HepG2 (cell line): ENCODE data around the gene RPS28. TPM values are rescaled to one million over a fixed set of nuclear protein-coding genes. Genes with fewer than 3 reads are reported as not detected.

Experiments
- BORCS8-MEF2B ChIP-seq: sonication (generic); formaldehyde crosslinking; IDR thresholded peaks from 2 replicates; pipeline ENCODE4 v1.8.0; 2022; ENCODE audit warnings: mild to moderate bottlenecking, missing genetic modification reagents
- ERF ChIP-seq: IDR thresholded peaks from 2 replicates; pipeline ENCODE4 v1.6.1; 2018; ENCODE audit warnings: missing biosample characterization, missing genetic modification reagents
- GABPA ChIP-seq, 2 experiments: IDR thresholded peaks; 2 replicates each; pipeline ENCODE4 v1.6.1; 2011 to 2016; ENCODE audit warnings: low read depth in 2 of 2, low read length in 1 of 2, missing biosample characterization in 1 of 2, missing genetic modification characterization in 1 of 2
- GABPB1 ChIP-seq: IDR thresholded peaks from 2 replicates; pipeline ENCODE4 v1.6.1; 2016; ENCODE audit warnings: mild to moderate bottlenecking, missing genetic modification reagents, moderate library complexity, missing compliant biosample characterization
- GPN1 ChIP-seq: sonication (generic); formaldehyde crosslinking; IDR thresholded peaks from 2 replicates; pipeline ENCODE4 v1.5.1; 2020; ENCODE audit warnings: missing genetic modification reagents, borderline replicate concordance
- HNRNPL ChIP-seq: fragments of 200-400 bp; formaldehyde crosslinking; IDR thresholded peaks from 2 replicates; pipeline ENCODE4 v1.6.1; 2017; ENCODE audit warnings: mild to moderate bottlenecking, low read depth, low read length
- MEF2D ChIP-seq: sonication (generic); formaldehyde crosslinking; IDR thresholded peaks from 2 replicates; pipeline ENCODE4 v1.5.1; 2020; ENCODE audit warnings: mild to moderate bottlenecking, missing genetic modification reagents
- PHF5A ChIP-seq: IDR thresholded peaks from one replicate; pipeline ENCODE4 v1.6.1; 2018; ENCODE audit warnings: low read depth, missing genetic modification reagents; ENCODE audit not compliant: unreplicated experiment
- RORA ChIP-seq: sonication (generic); formaldehyde crosslinking; IDR thresholded peaks from 2 replicates; pipeline ENCODE4 v1.5.0; 2020; ENCODE audit warnings: mild to moderate bottlenecking, missing genetic modification reagents, moderate library complexity
- SMAD3 ChIP-seq: sonication (generic); formaldehyde crosslinking; IDR thresholded peaks from 2 replicates; pipeline ENCODE4 v1.4.0; 2020; ENCODE audit warnings: missing genetic modification reagents
- SP2 ChIP-seq: sonication (generic); formaldehyde crosslinking; IDR thresholded peaks from 2 replicates; pipeline ENCODE4 v1.5.1; 2020; ENCODE audit warnings: mild to moderate bottlenecking, missing genetic modification reagents
- TBL1XR1 ChIP-seq: fragments of 150-350 bp; IDR thresholded peaks from 2 replicates; pipeline ENCODE4 v1.6.1; 2014; ENCODE audit warnings: borderline replicate concordance, low read length; ENCODE audit not compliant: partially characterized antibody
- XBP1 ChIP-seq: sonication (generic); formaldehyde crosslinking; IDR thresholded peaks from 2 replicates; pipeline ENCODE4 v1.5.0; 2020; ENCODE audit warnings: missing genetic modification reagents
- ZNF263 ChIP-seq: sonication (generic); formaldehyde crosslinking; IDR thresholded peaks from 2 replicates; pipeline ENCODE4 v1.4.0; 2020; ENCODE audit warnings: missing genetic modification reagents
- ZNF816 ChIP-seq: sonication (generic); formaldehyde crosslinking; IDR thresholded peaks from 2 replicates; pipeline ENCODE4 v1.8.0; 2022; ENCODE audit warnings: missing genetic modification reagents, mild to moderate bottlenecking, borderline replicate concordance
- polyA plus RNA-seq, 8 experiments: library from polyadenylated mRNA; depleted of rRNA in 3 of 8; stranded (reverse) in 7 of 8; unstranded in 1 of 8; fragments of >200 nt; fragmentation: Illumina TruSeq in 4 of 8; extraction: Trizol in 4 of 8; gene quantifications; 2 replicates each; pipeline versions ENCODE4 v1.2.1 to v1.2.3, GENCODE V29; 2011 to 2016; ENCODE audit warnings: low read depth in 4 of 8, missing spikeins in 1 of 8, mixed read lengths in 1 of 8; ENCODE audit not compliant: insufficient read depth in 1 of 8
- total RNA-seq, 5 experiments: library from RNA; depleted of rRNA; stranded (reverse); fragments of >200 nt; fragmentation: Illumina TruSeq; extraction: Trizol; gene quantifications; 2 replicates each; pipeline ENCODE4 v1.2.3, GENCODE V29; 2016; ENCODE audit warnings: low read depth in 1 of 5
- TF ChIP-seq, protein P1 (sequence below): sonication (generic); formaldehyde crosslinking; IDR thresholded peaks from 2 replicates; pipeline ENCODE4 v1.9.0; 2021; ENCODE audit warnings: missing genetic modification reagents, borderline replicate concordance
- TF ChIP-seq, protein P2 (sequence below): sonication (generic); formaldehyde crosslinking; conservative IDR thresholded peaks from 2 replicates; pipeline ENCODE4 v1.8.0; 2022; ENCODE audit warnings: low read depth, missing genetic modification reagents
- TF ChIP-seq, protein P3 (sequence below): sonication (generic); formaldehyde crosslinking; IDR thresholded peaks from 2 replicates; pipeline ENCODE4 v1.8.1; 2023; ENCODE audit warnings: mild to moderate bottlenecking, inconsistent platforms, moderate library complexity, missing genetic modification reagents, borderline replicate concordance
- TF ChIP-seq, protein P4 (sequence below): sonication (generic); formaldehyde crosslinking; IDR thresholded peaks from 2 replicates; pipeline ENCODE4 v1.8.0; 2022; ENCODE audit warnings: mild to moderate bottlenecking, missing genetic modification reagents, moderate library complexity

The RPS28 gene
- total and polyA plus RNA-seq, 2 of the 13 experiments (the other 11 are each of a cell fraction or from before 2014, with no cell fraction given): 281 to 545 TPM

DNA sequence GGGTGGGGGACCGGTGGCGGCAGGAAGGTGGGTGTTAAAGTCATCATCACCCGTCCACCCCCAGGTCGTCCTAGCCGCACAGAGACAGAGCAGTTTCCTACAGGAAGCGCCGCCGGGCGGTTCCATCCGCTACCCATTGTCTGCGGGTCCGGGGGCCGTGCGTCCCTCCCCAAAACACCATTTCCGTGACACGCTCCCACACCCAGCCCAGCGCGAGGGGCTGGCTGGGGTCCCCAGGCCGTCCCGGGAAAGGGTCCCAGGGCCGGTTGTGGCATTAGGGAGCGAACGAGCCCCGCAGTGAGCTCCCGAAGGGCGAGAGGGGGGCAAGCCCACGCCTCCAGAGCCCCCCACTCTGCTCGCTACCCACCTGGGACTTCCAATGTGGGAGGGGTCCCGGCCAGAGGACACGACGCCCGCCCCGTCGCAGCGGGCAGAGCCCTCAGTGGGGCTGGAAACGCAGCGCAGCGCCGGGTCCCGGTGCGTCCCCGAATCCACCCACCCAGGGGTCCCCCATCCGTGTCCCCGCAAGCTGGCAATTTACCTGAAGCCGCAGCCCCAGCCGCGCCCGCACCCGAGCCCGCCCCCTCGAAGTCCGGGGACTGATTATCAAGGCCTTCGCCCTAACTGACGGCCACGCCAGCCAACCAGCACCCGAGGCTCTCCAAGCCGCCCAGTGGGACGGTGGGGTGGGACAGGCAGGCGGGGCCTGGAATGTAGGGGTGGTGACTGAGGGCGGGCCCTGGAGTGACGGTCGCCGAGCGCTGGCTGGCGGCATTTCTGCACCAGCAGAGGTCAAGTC is 21.6 kb downstream of the RPS28 start, which contains the start of gene KANK3 (continued):
- TF ChIP-seq, protein P1, sequence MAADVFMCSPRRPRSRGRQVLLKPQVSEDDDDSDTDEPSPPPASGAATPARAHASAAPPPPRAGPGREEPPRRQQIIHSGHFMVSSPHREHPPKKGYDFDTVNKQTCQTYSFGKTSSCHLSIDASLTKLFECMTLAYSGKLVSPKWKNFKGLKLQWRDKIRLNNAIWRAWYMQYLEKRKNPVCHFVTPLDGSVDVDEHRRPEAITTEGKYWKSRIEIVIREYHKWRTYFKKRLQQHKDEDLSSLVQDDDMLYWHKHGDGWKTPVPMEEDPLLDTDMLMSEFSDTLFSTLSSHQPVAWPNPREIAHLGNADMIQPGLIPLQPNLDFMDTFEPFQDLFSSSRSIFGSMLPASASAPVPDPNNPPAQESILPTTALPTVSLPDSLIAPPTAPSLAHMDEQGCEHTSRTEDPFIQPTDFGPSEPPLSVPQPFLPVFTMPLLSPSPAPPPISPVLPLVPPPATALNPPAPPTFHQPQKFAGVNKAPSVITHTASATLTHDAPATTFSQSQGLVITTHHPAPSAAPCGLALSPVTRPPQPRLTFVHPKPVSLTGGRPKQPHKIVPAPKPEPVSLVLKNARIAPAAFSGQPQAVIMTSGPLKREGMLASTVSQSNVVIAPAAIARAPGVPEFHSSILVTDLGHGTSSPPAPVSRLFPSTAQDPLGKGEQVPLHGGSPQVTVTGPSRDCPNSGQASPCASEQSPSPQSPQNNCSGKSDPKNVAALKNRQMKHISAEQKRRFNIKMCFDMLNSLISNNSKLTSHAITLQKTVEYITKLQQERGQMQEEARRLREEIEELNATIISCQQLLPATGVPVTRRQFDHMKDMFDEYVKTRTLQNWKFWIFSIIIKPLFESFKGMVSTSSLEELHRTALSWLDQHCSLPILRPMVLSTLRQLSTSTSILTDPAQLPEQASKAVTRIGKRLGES (CRISPR knock-in tag): no peak
- TF ChIP-seq GPN1 (no peak), SP2 (peak; percentile 98), ZNF816 (CRISPR knock-in tag) (no peak), RORA (CRISPR knock-in tag) (no peak), GABPA (IDR thresholded peaks at IDR 0.05; ENCODE audit: low read depth, low read length) (no peak), GABPA (CRISPR knock-in tag; IDR thresholded peaks at IDR 0.05; ENCODE audit: low read depth) (no peak), ZNF263 (no peak), MEF2D (CRISPR knock-in tag) (no peak), SMAD3 (CRISPR knock-in tag) (no peak), HNRNPL (no peak), XBP1 (CRISPR knock-in tag) (no peak), ERF (no peak), PHF5A (CRISPR knock-in tag) (no peak), TBL1XR1 (no peak), GABPB1 (peak; percentile 63; the same call in 1 of the 2 replicates), BORCS8-MEF2B (0 out of 2 replicates have a peak, but pooled peaks have one; percentile 53)
- TF ChIP-seq, protein P2, sequence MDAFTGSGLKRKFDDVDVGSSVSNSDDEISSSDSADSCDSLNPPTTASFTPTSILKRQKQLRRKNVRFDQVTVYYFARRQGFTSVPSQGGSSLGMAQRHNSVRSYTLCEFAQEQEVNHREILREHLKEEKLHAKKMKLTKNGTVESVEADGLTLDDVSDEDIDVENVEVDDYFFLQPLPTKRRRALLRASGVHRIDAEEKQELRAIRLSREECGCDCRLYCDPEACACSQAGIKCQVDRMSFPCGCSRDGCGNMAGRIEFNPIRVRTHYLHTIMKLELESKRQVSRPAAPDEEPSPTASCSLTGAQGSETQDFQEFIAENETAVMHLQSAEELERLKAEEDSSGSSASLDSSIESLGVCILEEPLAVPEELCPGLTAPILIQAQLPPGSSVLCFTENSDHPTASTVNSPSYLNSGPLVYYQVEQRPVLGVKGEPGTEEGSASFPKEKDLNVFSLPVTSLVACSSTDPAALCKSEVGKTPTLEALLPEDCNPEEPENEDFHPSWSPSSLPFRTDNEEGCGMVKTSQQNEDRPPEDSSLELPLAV (CRISPR knock-in tag): no peak
- TF ChIP-seq, protein P3, sequence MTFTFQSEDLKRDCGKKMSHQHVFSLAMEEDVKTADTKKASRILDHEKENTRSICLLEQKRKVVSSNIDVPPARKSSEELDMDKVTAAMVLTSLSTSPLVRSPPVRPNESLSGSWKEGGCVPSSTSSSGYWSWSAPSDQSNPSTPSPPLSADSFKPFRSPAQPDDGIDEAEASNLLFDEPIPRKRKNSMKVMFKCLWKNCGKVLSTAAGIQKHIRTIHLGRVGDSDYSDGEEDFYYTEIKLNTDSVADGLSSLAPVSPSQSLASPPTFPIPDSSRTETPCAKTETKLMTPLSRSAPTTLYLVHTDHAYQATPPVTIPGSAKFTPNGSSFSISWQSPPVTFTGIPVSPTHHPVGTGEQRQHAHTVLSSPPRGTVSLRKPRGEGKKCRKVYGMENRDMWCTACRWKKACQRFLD (CRISPR knock-in tag): no peak
- TF ChIP-seq, protein P4, sequence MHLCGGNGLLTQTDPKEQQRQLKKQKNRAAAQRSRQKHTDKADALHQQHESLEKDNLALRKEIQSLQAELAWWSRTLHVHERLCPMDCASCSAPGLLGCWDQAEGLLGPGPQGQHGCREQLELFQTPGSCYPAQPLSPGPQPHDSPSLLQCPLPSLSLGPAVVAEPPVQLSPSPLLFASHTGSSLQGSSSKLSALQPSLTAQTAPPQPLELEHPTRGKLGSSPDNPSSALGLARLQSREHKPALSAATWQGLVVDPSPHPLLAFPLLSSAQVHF (CRISPR knock-in tag): no peak
